GM21576 (cell line): ENCODE results near the gene MARCHF2.

Source experiments
- ATAC-seq: cut with Tn5 transposase; IDR thresholded peaks from one replicate; pipeline ENCODE4 v1.9.1; 2021; ENCODE audit warnings: mild to moderate bottlenecking, moderate library complexity; ENCODE audit not compliant: unreplicated experiment

MARCHF2 gene

GRCh38 chr19:8473648-8474476, 60.8 kb downstream of the MARCHF2 start:
- no peak for ATAC-seq

GRCh38 chr19:8475005-8475404, 61.9 kb downstream of the MARCHF2 start:
- ATAC-seq = no peak

- ATAC-seq = no peak
Measured at GRCh38 chr19:8476524-8476923, 63.4 kb downstream of the MARCHF2 start.

- no peak for ATAC-seq
Measured at GRCh38 chr19:8477889-8478288, 64.8 kb downstream of the MARCHF2 start.

GRCh38 chr19:8478598-8478997, 65.5 kb downstream of the MARCHF2 start:
- ATAC-seq = no peak

GRCh38 chr19:8481201-8481600, 68.1 kb downstream of the MARCHF2 start:
- ATAC-seq = no peak

- no peak for ATAC-seq
Measured at GRCh38 chr19:8481616-8482015, 68.5 kb downstream of the MARCHF2 start.

- no peak for ATAC-seq
Measured at GRCh38 chr19:8482696-8483095, 69.6 kb downstream of the MARCHF2 start.

- no peak for ATAC-seq
Measured at GRCh38 chr19:8483165-8483564, 70.1 kb downstream of the MARCHF2 start.

GRCh38 chr19:8484331-8484894, 71.3 kb downstream of the MARCHF2 start:
- ATAC-seq = no peak

GRCh38 chr19:8485561-8486371, 72.7 kb downstream of the MARCHF2 start:
- ATAC-seq = no peak

- no peak for ATAC-seq
Measured at GRCh38 chr19:8486661-8487136, 73.6 kb downstream of the MARCHF2 start.

GRCh38 chr19:8487137-8487851, 74.2 kb downstream of the MARCHF2 start:
- no peak for ATAC-seq

GRCh38 chr19:8488365-8488764, 75.3 kb downstream of the MARCHF2 start:
- no peak for ATAC-seq
